ENCODE results near the gene CFDP1. TPM values are rescaled to one million over a fixed set of nuclear protein-coding genes. Genes with fewer than 3 reads are reported as not detected.

Gene CFDP1
- total and polyA plus RNA-seq, 2 of the 13 experiments (the other 11 are each of a cell fraction or from before 2014, with no cell fraction given), result 78.6 to 153 TPM

GRCh38 chr16:75333721-75334163, 99.6 kb downstream of the CFDP1 start (continued):
- TF ChIP-seq, protein P1, sequence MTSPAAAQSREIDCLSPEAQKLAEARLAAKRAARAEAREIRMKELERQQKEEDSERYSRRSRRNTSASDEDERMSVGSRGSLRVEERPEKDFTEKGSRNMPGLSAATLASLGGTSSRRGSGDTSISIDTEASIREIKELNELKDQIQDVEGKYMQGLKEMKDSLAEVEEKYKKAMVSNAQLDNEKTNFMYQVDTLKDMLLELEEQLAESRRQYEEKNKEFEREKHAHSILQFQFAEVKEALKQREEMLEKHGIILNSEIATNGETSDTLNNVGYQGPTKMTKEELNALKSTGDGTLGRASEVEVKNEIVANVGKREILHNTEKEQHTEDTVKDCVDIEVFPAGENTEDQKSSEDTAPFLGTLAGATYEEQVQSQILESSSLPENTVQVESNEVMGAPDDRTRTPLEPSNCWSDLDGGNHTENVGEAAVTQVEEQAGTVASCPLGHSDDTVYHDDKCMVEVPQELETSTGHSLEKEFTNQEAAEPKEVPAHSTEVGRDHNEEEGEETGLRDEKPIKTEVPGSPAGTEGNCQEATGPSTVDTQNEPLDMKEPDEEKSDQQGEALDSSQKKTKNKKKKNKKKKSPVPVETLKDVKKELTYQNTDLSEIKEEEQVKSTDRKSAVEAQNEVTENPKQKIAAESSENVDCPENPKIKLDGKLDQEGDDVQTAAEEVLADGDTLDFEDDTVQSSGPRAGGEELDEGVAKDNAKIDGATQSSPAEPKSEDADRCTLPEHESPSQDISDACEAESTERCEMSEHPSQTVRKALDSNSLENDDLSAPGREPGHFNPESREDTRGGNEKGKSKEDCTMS (CRISPR knock-in tag; conservative IDR thresholded peaks at IDR 0.05), result no peak
- TF ChIP-seq FIP1L1 (IDR thresholded peaks at IDR 0.05; ENCODE audit: borderline replicate concordance, insufficient read depth, low read depth, low read length), result no peak
- TF ChIP-seq, protein P2, sequence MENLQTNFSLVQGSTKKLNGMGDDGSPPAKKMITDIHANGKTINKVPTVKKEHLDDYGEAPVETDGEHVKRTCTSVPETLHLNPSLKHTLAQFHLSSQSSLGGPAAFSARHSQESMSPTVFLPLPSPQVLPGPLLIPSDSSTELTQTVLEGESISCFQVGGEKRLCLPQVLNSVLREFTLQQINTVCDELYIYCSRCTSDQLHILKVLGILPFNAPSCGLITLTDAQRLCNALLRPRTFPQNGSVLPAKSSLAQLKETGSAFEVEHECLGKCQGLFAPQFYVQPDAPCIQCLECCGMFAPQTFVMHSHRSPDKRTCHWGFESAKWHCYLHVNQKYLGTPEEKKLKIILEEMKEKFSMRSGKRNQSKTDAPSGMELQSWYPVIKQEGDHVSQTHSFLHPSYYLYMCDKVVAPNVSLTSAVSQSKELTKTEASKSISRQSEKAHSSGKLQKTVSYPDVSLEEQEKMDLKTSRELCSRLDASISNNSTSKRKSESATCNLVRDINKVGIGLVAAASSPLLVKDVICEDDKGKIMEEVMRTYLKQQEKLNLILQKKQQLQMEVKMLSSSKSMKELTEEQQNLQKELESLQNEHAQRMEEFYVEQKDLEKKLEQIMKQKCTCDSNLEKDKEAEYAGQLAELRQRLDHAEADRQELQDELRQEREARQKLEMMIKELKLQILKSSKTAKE (CRISPR knock-in tag; IDR thresholded peaks at IDR 0.05; ENCODE audit: borderline replicate concordance), result no peak
- TF ChIP-seq ZNF121 (CRISPR knock-in tag; IDR thresholded peaks at IDR 0.05), result no peak
- TF ChIP-seq, protein P3, sequence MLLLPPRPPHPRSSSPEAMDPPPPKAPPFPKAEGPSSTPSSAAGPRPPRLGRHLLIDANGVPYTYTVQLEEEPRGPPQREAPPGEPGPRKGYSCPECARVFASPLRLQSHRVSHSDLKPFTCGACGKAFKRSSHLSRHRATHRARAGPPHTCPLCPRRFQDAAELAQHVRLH (CRISPR knock-in tag; IDR thresholded peaks at IDR 0.05; ENCODE audit: borderline replicate concordance, low read depth), result no peak
- TF ChIP-seq, protein P4, sequence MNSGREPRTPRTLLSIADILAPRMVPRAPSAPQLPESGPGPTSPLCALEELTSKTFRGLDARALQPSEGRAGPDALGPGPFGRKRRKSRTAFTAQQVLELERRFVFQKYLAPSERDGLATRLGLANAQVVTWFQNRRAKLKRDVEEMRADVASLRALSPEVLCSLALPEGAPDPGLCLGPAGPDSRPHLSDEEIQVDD (CRISPR knock-in tag; IDR thresholded peaks at IDR 0.05; ENCODE audit: borderline replicate concordance), result no peak
- no peak for TF ChIP-seq REPIN1 (CRISPR knock-in tag; IDR thresholded peaks at IDR 0.05; ENCODE audit: borderline replicate concordance, low read depth)

Measured in HepG2 (cell line).